Esophagus mucosa (tissue), 1 donor: Measurements from ENCODE around the gene ANO2. TPM values are rescaled to one million over a fixed set of nuclear protein-coding genes. Genes with fewer than 3 reads are reported as not detected.
"Not testable (repeated sequence)": the region's sequence is repeated elsewhere in the genome, so short reads cannot be mapped to it uniquely, and the experiment has no call there.

Experiments used
- ATAC-seq: fragments of 200-7000 bp; cut with Tn5 transposase; one replicate; pipeline ENCODE4 v1.9.1; 2020
- total RNA-seq: library from RNA; stranded (reverse); gene quantifications from one replicate; pipeline ENCODE4 v1.2.4, GENCODE V29; 2023
- donor health status: DM: yes; HTN: yes; CAD: no.

ANO2 gene
- total RNA-seq, 1 donor from 2014 or later = 2.0 TPM

GRCh38 chr12:5916785-5917290 is 28.2 kb downstream of the ANO2 start:
- ATAC-seq = no peak

DNA sequence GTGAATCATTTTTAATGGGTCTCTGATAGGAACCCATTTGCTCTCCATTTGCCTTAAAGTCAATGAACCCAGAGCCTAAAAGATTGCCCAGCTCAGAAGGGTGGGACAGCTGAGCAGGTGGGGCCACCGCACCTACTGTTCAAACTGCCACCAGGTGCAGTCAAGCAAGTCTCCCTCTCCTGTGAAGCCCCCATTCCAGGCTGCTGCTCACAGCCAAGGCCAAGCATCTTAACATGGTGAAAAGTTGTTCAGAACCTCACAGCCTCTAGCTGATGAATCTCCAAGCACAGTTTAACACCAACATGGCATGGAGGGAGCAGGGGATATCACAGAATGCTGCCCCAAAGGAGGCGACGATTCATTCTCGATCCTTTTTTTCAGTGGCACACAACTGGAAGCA is 29.5 kb downstream of the ANO2 start:
- ATAC-seq = no peak

DNA sequence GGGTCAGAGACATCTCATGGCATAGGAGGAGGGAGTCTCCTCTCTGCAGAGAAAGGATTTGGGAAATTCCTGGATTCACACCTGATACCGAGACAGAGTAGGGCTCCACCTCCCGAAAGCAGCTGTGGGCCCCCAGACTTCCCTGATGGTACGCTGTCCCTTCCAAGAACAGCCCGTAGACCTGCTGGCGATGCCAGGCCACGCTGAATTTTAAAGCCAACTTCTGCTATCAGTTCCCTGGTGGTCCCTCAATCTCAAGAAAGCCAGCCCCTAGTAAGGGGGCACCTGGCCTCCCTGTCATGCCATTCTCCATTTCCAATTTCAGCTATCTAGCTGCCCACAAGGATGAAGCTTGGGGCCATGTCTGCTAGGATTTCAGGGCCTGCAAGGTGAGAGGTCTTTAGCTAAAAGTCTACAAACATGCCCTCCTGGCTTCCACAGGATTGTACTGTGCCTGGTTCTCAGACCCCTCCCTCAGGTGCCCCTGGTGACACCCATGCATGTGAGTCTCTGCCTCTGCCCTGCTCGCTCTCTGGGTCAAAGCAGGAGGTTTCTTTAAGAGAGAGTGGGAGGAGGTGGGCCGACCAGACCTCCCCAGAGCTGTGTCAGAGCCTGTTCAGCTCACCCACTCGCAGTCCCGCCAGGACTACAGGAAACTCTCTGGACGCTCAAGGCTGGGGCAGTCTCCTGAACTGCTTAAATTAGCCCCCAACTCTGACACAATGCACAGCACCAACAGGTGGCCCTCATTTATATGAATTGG is 30.5 kb downstream of the ANO2 start:
- ATAC-seq = no peak

- no peak for ATAC-seq
These were observed 31.7 kb downstream of the ANO2 start for GRCh38 chr12:5913387-5913786.

DNA sequence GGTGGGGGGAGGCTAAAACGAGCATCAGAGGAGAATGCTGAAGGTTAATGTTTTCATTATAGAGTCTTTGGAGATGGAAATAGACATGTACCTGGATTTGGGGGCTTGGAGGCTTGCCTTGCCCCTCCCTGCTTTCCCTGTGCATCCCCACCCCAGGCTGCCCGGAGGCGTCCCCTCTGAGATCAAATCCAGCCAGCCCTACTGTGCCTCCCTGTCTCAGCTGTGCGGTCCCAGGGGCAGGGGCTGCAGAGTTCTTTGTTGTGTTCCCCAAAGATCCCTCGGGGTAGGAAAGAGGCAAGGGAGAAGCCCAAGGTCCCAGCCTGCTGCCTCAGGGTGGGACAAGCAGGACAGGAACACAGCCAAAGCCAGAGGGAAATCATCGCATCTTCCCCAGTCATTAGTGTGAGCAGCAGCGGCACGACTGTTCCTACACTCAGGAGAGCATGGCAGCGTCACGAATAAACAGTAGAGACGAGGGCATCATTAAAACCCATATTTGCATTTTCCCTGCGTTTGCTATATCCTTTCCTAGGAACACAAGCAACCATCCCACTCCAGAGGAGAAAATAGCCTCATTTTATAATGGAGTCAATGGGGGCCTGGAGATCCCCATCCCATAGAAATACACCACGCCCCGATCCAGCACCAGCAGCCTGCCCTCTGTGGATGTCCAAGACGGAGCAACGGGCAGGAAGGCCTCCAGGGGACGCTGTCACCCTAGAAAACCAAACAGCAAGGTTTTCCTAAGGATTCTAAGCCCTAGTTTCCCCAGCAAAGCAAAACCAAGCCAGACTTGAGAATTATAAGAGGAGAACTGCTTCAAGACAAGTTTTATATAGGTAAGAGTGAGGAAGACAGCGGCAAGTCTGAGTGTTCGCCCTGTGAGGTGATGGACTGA is 32.4 kb downstream of the ANO2 start:
- ATAC-seq = no peak

- no peak for ATAC-seq
These were observed 33.0 kb downstream of the ANO2 start for GRCh38 chr12:5912011-5912410.

GRCh38 chr12:5910790-5911548 is 34.1 kb downstream of the ANO2 start:
- no peak for ATAC-seq

DNA sequence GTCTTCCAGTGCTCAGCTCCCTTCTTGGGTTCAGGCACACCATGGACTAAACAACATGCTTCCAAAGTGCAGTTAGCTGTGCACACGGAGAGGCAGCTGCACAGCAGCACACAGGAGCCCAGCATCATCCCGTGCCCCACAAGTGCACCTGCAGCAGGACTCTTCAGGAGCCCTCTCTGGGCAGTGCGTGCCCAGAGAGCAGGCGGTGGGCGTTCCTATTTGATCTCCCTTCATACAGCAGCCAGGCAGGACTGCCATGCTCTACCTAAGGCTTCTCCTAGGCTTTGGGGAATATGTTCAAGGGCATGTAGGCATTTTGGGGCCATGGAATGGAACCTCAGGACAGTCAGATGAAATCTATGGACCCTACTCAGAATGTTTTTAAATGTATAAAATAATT is 35.5 kb downstream of the ANO2 start:
- no peak for ATAC-seq

DNA sequence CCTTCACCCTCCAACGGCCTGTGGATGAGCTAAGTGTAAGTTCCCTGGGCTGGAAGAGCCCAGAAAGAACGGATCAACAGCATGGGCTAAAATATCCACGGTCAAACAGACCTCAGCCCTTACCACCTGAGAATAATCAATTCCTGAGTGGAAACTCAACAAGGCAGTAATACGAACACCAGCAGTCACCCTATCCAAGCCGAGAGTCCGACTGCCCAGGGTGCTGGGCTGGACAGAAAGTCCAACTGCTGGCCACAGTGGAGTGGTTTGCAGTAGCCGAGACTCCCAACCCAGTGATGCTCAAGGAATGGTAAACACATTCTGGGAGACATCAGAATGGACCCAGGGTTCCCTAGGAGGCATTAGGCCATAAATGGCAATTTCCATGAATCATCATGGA is 36.8 kb downstream of the ANO2 start:
- ATAC-seq = no peak

DNA sequence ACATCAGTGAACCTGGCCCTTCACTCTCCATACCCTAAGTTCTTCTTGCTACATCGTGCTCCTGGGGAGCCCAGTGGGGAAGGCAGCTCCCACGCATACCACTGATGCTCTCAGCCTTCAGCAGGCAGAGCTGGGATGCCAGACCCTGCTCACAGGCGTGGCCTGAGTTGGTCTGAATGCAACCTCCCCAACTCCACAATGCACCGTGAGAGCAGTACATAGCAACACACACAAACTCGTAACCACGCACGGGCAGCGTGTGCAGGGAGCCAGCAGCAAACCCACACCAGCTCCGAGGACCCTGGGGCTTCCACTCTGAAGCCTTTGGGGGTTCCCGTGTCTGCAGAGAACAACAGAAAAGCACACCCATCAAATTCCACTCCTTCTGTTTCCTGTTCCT is 37.3 kb downstream of the ANO2 start:
- ATAC-seq = no peak

- ATAC-seq = no peak
These were observed 39.3 kb downstream of the ANO2 start for GRCh38 chr12:5905757-5906156.

GRCh38 chr12:5904969-5905368 is 40.1 kb downstream of the ANO2 start:
- no peak for ATAC-seq

GRCh38 chr12:5904441-5904840 is 40.6 kb downstream of the ANO2 start:
- no peak for ATAC-seq

DNA sequence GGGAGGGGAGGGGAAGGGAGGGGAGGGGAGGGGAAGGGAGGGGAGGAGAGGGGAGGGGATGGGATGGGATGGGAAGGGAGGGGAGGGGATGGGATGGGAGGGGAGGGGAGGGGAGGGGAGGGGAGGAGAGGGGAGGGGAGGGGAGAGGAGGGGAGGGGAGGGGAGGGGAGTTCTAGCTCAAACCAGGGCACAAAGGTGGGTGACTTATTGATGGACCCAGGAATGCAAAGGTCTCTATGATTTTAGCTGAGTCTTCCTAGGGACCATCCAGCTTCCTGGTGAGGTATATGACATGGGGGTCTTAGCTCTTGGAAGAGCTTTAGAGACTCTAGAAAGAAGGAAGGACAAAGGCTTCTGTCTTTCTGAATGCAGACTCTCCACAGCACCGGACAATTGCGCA is 42.3 kb downstream of the ANO2 start:
- ATAC-seq = no peak

- ATAC-seq = no peak
These were observed 43.6 kb downstream of the ANO2 start for GRCh38 chr12:5901416-5901815.

DNA sequence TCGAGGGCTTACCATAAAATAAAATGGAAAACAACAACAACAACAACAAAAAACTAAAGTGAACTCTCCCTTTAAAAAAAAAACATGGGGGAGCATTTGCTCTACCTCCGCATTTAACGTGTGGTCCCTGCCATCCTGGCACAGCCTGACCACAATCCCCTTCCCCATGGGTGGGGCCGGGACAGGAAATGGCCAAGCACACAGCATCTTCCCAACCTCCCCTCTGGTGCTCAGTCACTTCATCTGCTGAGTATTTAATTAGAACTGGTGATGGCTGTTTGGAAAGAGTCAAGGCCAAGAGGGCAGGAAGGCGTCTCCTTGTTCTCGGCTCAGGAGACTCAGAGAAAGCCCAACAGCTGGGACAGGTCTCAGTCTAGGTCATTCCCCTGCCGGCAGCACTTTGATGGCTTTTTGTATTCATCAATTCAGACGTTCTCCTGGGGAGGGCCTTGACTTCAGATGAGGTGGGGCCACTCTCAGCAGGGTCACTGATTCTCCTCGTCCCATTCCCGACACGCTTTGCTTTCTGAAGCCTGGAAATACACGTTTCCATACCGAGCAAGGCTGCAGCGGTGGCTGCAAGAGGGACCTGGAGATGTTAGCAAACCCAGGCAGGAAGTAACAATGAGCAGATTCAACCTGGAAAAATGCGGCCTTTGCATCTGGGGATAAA is 44.4 kb downstream of the ANO2 start:
- no peak for ATAC-seq

- no peak for ATAC-seq
These were observed 45.0 kb downstream of the ANO2 start for GRCh38 chr12:5900076-5900475.

DNA sequence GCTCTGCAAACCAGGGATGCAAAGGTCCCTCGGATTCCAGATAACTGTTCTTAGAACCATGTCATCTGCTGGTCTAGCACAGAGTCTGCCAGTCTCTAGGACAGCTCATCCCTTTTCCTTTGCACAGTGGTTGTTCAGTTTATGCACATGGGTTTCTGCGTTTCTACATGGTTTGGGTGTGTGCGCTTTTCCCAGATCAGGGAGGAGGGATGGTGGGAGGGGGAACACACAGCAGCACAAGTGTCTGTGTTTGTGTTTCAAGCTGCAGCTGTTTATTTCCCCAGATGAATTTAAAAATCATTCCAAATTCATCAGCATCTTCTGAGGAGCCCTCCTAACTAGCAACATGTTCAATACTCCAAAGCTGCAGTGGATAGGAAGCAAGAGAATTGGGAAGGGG is 45.4 kb downstream of the ANO2 start:
- ATAC-seq = no peak

DNA sequence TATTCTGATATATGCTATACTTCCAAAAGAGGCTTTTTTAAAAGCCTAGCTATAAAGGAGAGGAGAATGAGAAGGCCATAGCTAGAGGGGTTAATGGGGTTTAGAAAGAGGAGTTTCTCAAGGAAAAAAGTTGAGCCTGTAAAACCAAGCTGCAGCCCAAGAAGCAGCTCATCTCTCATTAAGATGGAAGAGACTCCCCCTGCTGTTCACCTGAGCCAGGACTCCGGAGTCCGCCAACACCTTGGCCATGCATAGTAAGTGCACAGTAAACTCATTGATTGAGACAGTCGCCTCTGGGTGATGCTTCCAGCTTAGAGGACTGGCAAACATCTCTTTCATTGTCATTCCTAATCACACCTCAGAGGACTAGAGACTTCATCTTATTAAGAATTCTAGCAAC is 46.2 kb downstream of the ANO2 start:
- ATAC-seq = no peak

- ATAC-seq = no peak
These were observed 55.5 kb downstream of the ANO2 start for GRCh38 chr12:5889381-5890047.

DNA sequence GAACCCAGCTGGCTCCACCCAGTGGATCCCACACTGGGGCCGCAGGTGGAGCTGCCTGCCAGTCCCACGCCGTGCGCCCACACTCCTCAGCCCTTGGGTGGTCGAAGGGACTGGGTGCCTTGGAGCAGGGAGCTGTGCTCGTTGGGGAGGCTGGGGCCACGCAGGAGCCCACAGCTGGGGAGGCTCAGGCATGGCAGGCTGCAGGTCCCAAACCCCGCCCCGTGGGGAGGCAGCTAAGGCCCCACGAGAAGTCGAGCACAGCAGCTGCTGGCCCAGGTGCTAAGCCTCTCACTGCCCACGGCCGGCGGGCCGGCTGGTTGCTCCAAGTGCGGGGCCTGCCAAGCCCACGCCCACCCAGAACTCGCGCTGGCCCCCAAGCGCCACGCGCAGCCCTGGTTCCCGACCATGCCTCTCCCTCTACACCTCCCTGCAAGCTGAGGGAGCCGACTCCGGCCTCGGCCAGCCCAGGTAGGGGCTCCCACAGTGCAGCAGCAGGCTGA is 56.2 kb downstream of the ANO2 start:
- ATAC-seq = no peak

GRCh38 chr12:5887819-5888218 is 57.2 kb downstream of the ANO2 start:
- ATAC-seq = not testable (repeated sequence)
